GM19025 (cell line): ENCODE results near the gene ZKSCAN5.
A peak's percentile ranks its signal among the peaks of the same experiment; 100 is the strongest.

Experiments used
- ATAC-seq: cut with Tn5 transposase; IDR thresholded peaks from one replicate; pipeline ENCODE4 v1.9.1; 2021; ENCODE audit warnings: mild to moderate bottlenecking, low read depth, moderate library complexity; ENCODE audit not compliant: unreplicated experiment

Gene ZKSCAN5

GRCh38 chr7:99504603-99505323 lies at the start of gene ZKSCAN5:
Gene ZKSCAN5 (plus strand): TSS chr7:99504662. CDS start chr7:99506045, 1,383 bp downstream.
- ATAC-seq: peak; percentile 80

GRCh38 chr7:99455874-99456273 lies 48.6 kb upstream of the ZKSCAN5 start:
- ATAC-seq: no peak

GRCh38 chr7:99456288-99456687 lies 48.2 kb upstream of the ZKSCAN5 start:
- ATAC-seq: no peak

- ATAC-seq: no peak
Measured at GRCh38 chr7:99457050-99457649, 47.3 kb upstream of the ZKSCAN5 start.

GRCh38 chr7:99457650-99458493 lies 46.6 kb upstream of the ZKSCAN5 start:
- no peak for ATAC-seq

GRCh38 chr7:99459087-99459486 lies 45.4 kb upstream of the ZKSCAN5 start:
- ATAC-seq: no peak

- no peak for ATAC-seq
Measured at GRCh38 chr7:99460651-99461050, 43.8 kb upstream of the ZKSCAN5 start.

GRCh38 chr7:99461221-99461620 lies 43.2 kb upstream of the ZKSCAN5 start:
- ATAC-seq: no peak

- ATAC-seq: no peak
Measured at GRCh38 chr7:99465421-99465768, 39.1 kb upstream of the ZKSCAN5 start.

GRCh38 chr7:99468336-99468918 lies 36.0 kb upstream of the ZKSCAN5 start:
- ATAC-seq: no peak

- no peak for ATAC-seq
Measured at GRCh38 chr7:99469381-99470065, 34.9 kb upstream of the ZKSCAN5 start.

- peak; percentile 98 for ATAC-seq
Measured at GRCh38 chr7:99472561-99473314, 31.7 kb upstream of the ZKSCAN5 start, which contains the start of gene ZNF789. Gene ZNF789 (plus strand): TSS chr7:99472890. CDS start chr7:99476457, 3,567 bp downstream.

GRCh38 chr7:99473315-99473596 lies 31.2 kb upstream of the ZKSCAN5 start:
- no peak for ATAC-seq

- no peak for ATAC-seq
Measured at GRCh38 chr7:99476107-99476506, 28.4 kb upstream of the ZKSCAN5 start.

GRCh38 chr7:99478464-99479440 lies 25.7 kb upstream of the ZKSCAN5 start:
- no peak for ATAC-seq

GRCh38 chr7:99485094-99485493 lies 19.4 kb upstream of the ZKSCAN5 start:
- no peak for ATAC-seq

GRCh38 chr7:99489235-99489634 lies 15.2 kb upstream of the ZKSCAN5 start:
- no peak for ATAC-seq

- ATAC-seq: no peak
Measured at GRCh38 chr7:99490878-99491277, 13.6 kb upstream of the ZKSCAN5 start.

- ATAC-seq: no peak
Measured at GRCh38 chr7:99493823-99494222, 10.6 kb upstream of the ZKSCAN5 start.
